Measurements from ENCODE around the gene TPCN1. TPM values are rescaled to one million over a fixed set of nuclear protein-coding genes. Genes with fewer than 3 reads are reported as not detected.

TPCN1 gene
- total and polyA plus RNA-seq, 2 of the 13 experiments (the other 11 are each of a cell fraction or from before 2014, with no cell fraction given): 8.0 to 26.8 TPM

GRCh38 chr12:113221181-113221996 is at the start of gene TPCN1 (continued):
- TF ChIP-seq ZNF335 (CRISPR knock-in tag; IDR thresholded peaks at IDR 0.05) (no peak), PAXIP1 (CRISPR knock-in tag; conservative IDR thresholded peaks at IDR 0.05) (no peak), ZFP37 (CRISPR knock-in tag; IDR thresholded peaks at IDR 0.05; ENCODE audit: borderline replicate concordance) (no peak), RNF219 (CRISPR knock-in tag; IDR thresholded peaks at IDR 0.05) (no peak), ZNF713 (CRISPR knock-in tag; IDR thresholded peaks at IDR 0.05) (0 out of 2 replicates have a peak, but pooled peaks have one; percentile 27), HMGXB4 (CRISPR knock-in tag; IDR thresholded peaks at IDR 0.05; ENCODE audit: borderline replicate concordance in 1 of 2, low read depth in 1 of 2) (no peak), STAT5B (CRISPR knock-in tag; IDR thresholded peaks at IDR 0.05) (no peak), PHF5A (CRISPR knock-in tag; IDR thresholded peaks at IDR 0.05; ENCODE audit: low read depth, unreplicated experiment) (no peak), ZNF44 (CRISPR knock-in tag; IDR thresholded peaks at IDR 0.05) (no peak), BCLAF1 (IDR thresholded peaks at IDR 0.05) (no peak), ETS1 (CRISPR knock-in tag; IDR thresholded peaks at IDR 0.05) (no peak; the same call in 1 of the 2 replicates), RARG (CRISPR knock-in tag; IDR thresholded peaks at IDR 0.05; ENCODE audit: low read depth) (no peak), ZNF512 (CRISPR knock-in tag; IDR thresholded peaks at IDR 0.05) (no peak), GATAD2A (CRISPR knock-in tag; IDR thresholded peaks at IDR 0.05) (no peak)
